ENCODE measurements around the gene PPP6R1. TPM values are rescaled to one million over a fixed set of nuclear protein-coding genes. Genes with fewer than 3 reads are reported as not detected.

The PPP6R1 gene
- total RNA-seq, 1 donor from 2014 or later, result 47.4 TPM

DNA sequence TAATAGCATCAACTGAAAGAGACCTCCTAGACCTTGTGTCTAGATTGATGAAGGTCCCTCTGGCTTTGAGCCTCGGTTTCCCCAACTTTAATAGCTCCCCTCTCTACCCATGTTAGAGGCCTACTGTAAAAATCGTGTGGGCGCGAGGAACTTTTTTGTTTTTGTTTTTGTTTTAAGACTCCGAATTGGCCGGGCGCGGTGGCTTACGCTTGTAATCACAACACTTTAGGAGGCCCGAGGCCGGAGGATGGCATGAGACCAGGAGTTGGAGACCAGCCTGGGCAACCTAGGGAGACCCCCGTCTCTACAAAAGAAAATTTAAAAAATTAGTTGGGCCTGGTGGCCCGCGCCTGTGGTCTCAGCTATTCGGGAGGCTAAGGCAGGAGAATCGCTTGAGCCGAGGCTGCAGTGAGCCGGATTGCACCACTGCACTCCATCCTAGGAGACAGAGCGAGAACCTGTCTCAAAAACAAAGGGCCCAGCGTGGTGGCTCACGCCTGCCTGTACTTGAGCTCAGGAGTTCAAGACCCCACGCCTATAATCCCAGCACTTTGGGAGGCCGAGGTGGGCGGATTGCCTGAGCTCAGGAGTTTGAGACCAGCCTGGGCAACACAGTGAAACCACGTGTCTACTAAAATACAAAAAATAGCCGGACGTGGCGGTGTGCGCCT, 858 bp upstream of the PPP6R1 start:
- no peak for ATAC-seq

DNA sequence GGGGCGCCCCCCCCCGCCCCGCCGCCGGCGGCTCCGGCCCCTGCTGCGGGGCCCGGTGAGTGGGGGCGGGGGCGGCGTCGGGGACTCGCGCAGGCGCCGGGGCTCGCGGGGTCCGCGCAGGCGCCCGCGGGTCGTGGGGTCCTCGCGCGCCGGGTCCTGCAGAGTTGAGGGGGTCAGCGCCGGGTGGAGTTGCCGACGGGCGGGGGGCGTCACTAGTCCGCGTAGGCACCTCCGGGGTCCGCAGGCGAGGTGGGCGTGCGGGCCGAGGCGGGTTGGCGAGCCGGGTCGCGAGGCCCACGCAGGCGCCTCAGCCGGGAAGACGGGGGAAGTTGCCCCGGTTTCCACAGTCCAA, 365 bp downstream of the PPP6R1 start:
- no peak for ATAC-seq

DNA sequence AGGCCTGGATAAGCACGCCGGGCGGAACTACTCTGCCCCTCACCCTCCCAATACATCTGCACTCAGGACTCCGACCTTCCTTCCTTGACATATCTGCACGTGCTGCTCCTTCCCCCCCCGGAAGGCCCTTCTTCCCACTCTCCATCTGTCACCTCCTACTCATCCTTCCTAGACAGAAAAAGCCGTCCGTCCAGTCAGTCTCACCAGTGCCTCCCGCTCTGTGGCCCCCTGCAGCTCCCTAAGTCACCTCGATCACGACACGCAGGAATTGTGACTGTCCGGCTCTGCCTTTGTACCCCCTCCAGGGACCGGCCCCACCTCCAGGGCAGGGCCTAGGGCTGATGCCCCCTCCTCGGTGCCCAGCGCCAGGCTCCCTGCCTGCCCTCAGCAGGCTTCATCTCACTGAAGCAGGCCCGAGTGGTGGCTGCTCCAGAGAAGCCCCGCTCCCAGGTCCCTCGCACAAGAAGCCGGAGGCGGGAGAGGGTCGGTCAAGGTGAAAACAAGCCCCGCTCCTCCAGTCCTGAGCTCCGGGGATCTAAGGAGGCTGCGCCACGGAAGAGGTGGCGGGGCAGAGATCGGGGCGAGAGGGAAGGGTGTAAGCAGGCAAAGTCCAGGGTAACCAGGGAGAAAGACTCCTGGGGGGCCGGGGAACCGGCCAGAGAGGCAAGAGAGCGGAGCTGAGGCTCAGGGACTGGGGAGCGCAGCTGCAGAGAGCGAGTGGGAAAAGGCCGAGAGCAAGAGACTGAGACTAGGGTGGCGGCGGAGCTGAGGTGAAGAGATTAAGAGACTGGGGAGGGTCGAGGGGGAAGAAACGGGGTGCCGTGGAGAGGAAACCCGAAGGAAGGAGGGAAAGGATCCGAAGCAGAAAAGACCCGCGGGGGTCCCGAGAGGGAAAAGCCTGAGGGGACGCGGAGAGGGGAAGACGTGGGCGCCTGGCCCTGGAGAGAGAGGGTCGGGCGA, 1.1 kb downstream of the PPP6R1 start:
- no peak for ATAC-seq

DNA sequence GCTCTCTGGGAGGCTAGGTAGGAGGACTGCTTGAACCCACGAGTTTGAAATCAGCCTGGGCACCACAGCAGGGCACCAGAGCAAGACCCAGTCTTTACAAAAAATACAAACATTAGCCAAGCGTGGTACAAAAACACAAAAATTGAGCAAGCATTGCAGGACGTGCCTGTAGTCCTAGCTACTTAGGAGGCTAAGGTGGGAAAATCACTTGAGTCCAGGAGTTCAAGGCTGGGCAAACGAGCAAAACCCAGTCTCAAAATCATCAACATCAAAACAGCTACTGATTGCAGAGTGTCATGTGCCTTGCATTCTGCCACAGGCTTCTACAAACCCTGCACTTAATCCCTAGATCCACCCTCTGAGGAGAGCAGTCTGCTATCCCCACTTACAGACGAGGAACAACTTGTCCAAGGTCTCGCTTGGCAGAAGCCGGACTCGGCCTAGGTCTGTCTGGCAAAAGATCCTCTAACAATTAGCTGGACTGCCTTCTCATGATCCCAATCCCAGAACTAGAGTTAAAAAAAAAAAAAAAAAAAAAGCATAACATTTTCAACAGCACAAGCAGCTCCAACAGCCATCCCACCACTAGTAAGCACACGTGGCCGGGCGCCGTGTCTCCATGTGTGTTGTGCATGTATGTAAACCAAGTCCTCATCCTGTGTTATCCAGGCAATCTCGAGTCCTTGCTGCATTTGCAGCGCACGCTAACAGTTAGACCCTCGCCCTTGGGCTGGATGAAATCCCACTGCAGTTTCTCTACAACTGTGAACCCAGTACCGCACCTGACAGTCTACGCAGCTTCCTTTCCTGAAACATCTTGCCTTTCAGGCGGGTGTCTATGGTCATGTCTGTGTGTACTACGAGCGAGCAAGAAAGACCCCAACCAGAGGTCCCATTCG, 2.0 kb downstream of the PPP6R1 start:
- no peak for ATAC-seq

DNA sequence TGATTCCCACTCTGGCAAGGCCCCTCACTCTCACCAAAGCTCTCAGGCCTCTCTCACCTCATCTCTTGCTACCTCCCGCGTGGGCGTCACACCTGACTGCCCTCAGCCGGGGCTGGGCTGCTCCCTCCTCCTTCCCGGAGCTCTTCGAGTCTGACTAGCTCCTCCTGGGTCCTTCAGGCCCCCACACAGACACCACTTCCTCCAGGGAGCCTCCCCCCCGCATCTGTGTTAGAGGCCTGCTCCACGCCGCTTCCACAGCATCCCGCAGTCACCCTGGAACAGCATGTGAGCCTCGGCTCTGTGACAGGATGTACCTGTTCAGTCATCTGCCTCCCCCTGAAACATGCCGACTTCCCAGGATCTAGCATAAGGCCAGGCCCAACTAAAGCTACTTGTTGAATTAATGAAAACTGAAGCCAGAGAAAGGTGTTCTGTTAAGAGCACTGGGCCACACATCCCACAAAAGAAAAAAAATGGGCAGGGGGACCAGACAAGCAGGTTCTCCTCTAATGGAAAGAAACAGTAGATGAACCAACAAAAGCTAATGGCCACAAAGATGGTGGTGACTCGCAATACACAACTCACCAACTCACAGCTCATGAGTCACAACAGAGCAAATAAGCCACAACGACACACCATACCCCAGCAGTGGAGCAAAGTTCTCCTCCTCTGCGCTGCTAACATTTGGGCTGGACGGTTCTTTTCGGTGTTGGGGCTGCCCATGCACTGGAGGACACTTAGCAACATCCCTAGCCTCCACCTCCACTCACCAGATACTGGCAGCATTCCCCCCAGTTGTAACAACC, 3.0 kb downstream of the PPP6R1 start:
- ATAC-seq, result no peak

DNA sequence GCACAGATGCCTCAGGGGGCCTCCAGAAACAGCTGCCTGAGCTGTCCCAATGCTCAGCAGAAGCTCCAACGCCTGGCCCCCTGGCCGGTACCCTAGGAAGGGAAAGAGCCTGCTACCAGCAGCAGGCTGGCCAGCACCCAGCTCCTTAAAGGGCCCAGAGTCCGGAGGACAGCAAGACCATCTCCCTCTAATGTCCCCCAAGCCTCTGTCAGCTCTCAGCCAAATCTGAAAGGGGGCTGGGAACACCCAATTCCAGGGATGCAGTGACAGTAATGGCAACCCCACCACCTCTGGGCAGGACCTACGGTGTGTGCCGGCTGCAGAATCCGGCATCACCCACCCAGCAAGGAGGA, 4.2 kb downstream of the PPP6R1 start:
- ATAC-seq, result no peak

DNA sequence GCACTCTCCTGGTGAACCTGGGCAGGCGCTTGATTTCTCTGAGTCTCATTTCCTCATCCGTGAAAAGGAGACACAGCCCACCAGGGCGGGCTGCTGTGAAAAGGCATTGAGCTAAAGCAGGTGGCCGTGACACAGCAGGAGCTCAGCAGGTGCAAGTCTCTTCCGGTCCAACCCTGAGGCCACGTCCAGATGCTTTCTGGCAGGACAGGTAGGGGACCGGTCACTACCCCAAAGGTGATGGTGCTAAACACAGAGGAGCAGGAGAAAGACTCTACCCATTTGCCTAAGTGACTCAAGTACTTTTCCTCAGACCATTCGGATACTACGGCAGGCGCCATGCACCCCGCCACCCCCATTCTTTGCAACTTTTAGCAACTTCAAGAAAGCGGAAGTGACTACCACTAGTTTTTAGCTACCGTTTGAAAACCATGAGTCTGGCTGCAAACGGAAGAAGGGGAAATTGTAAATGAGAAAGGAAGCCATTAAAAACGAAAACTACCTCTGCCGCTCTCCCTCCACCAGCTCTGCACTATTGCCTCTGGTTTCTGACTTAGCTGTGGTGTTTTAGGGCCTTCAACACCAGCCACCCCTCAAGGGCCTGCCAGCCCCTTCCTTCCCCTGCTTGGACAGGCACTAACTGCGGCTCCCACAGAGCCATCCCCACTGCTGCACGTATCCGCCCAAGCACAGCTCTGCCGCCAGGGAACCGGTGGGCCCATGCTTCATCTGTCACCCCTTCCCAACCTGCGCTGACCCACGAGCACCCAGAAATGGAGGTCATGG, 4.8 kb downstream of the PPP6R1 start:
- ATAC-seq, result no peak

DNA sequence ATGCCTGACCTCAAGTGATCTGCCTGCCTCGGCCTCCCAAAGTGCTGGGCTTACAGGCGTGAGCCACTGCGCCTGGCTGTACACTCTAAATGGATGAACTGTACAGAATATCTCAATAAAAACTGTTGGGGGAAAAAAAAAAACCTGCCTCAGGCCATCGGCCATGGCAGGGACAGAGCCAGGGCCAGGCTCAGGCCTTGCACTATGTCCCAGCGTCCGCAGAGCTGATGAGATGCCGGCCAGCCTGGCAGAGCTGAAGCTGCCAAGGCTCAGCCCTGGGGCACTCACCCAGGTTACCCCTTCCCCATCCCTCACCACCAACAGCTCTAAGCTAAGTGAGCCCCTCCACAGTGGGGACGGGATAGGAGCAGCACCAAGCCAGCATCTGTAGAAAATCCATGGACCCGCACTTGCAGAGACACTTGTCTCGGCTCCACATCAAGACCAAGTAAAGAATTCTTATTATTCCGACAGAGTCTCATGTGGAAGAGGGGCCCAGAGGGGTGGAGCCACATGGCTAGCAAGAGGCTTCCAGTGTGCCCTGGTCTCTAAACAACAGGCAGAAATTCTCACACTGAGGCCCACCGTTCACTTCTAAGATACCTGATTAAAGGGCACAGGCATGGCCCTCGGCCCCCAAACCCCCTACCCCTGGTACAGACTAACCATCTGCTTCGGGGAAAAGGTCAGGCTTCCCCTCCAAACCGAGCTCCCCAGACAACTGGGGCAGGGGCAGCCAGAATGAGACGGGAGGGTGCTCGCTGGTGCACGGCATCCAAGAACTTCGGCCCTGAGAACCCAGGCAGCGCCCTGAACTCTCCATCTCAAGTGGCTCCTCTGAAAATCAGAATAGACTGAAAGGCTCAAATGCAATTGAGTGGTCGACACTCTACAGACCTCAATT, 5.8 kb downstream of the PPP6R1 start:
- no peak for ATAC-seq

DNA sequence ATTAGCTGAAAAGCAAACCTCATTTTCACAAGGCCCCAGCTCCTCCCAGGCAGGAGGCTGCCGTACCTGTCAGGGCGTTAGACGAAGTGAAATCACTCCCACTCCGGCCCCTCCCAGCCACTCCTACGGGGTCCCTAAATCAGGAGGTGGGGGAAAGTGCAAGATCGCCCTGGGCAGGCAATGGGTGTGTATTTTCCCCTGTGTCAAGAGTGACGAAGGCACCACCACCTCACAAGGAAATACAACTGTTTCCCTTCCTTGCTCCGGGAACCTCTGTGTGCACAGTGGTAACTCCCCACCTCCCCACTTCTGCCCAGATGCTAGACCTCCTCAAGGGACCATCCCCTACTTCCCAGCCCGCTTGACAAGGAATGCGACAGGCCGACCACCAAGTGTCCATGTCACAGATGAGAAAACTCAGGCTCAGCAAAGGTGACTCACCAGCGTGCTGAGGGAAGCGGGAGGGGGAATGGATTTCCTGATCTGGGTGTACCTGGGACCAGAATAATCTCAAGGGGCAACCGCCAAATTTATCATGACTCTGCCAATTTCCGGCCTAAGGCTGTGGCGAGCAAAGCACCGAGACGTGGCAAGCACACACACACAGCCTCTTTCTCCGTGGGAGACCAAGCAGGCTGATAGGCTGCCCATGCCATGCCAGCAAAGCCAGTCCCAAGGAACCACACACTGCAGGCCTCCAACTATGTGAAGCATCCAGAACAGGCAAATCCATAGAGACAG, 7.3 kb downstream of the PPP6R1 start:
- peak; percentile 59 for ATAC-seq

DNA sequence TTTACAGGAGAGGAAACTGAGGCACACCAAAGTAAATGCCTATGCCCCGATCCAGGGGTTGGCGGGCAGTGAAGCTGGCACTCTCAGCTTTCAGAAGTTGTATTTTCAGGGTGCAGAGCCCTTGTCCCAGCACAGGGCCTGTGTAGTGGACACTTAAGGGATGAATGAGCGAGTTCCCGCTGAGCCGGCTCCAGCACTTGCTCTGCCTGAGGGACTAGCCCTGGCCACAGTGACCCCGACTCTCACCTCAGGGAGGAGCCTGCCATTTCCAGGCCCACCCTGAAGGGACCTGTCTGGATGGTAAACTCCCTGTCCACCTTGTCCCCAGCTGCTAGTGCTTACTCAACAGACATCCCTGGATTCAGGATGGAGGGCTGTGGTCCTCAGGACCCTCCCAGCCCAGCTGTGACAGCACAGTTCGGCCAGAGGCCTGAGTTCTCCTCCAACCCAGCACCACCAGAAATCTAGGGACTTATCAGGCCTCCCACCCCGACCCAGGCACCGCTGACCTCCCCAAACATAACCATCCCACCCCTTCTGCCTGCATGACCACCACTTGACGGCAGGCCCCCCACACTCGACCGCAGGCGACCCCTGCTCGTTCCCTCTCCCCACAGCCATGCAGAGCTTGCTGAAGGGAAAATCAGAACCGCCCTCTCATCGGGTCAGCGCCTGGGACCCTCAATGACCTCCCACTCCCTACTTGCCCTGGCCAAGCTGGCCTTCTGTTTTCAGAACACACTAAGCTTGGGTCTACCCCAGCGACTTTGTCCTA, 8.4 kb downstream of the PPP6R1 start:
- ATAC-seq, result no peak

DNA sequence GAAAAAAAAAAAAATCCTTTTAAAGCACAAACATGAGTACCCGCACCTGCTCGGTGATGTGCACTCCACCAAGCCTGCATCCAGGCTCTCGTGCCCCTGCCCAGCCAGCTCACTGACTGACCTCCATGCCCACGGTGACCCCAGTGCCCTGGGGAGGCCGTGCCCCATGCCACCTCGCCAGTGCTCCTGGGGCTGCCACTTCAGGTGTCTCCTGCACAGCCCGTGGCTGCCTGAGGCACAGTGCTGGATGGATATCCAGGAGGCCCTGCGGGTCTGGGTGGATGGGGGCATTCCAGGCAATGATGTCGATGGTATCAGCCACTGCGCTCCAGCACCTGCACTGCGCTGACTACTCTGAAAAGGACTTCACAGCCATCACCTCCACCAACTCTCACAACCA, 9.0 kb downstream of the PPP6R1 start:
- no peak for ATAC-seq

DNA sequence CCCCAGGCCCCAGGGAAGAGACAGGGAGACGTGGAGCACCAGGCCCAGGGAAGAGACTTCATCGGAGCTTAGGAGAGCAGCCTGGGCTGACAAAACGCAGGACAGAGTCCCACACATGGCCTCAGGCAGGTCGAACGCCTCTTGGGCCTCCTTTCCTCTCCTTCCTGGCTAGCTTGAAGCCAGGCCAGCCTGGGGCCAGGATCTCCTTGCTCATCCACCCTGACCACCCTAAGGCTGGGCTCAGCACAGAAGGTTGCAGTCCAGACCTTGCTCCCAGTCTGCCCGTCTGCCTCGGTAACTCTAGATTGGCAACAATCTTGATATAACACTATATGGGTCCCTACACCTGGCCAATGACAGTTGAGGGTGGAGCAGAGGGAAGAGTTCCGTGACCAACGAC, 10.1 kb downstream of the PPP6R1 start:
- no peak for ATAC-seq

DNA sequence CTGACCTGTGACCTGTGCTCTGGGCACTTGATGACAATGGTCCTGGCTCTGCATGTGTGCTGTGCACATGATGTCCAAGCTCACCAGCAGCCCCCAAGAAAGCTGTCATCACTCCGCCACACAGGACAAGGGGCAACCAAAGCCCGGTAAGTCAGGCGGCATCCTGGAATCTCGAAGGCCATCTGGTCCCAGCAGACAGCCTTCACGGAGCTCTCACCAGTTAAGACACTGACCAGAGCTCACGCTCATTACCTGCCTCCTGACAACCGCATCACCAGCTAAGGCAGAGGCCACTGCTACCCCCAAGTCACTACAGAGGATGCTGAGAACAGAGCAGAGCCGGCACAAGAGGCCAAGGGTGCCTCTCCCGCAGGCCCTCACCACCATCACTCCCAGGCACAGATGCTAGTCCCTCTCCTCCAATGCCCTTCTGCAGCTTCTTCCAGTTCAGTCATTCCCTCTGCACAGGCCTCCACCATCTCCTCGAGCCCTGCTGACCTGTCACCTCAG, 10.6 kb downstream of the PPP6R1 start:
- ATAC-seq, result no peak

DNA sequence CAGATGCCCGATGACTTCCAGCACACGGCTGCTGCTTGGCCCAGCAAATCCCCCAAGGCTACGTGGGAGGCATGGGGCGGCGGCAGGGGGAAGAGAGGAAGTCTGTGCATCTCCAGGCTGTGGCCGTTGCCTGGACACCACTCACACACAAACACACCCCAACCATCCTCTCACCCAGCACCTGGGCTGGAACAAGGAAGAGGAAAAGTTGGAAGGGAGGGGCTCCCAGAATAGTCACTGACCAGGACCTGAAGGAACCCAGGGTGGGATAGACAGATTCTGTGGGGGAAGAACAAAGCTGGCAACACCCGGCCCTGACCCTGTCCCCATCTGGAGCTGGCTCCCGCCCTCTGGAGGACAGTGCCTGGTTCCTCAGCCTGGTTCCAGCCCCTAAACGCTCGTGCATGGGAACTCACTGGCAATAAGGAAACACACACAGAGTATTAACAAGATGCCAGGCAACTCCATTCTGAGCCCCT, 11.2 kb downstream of the PPP6R1 start:
- peak; percentile 43 for ATAC-seq

DNA sequence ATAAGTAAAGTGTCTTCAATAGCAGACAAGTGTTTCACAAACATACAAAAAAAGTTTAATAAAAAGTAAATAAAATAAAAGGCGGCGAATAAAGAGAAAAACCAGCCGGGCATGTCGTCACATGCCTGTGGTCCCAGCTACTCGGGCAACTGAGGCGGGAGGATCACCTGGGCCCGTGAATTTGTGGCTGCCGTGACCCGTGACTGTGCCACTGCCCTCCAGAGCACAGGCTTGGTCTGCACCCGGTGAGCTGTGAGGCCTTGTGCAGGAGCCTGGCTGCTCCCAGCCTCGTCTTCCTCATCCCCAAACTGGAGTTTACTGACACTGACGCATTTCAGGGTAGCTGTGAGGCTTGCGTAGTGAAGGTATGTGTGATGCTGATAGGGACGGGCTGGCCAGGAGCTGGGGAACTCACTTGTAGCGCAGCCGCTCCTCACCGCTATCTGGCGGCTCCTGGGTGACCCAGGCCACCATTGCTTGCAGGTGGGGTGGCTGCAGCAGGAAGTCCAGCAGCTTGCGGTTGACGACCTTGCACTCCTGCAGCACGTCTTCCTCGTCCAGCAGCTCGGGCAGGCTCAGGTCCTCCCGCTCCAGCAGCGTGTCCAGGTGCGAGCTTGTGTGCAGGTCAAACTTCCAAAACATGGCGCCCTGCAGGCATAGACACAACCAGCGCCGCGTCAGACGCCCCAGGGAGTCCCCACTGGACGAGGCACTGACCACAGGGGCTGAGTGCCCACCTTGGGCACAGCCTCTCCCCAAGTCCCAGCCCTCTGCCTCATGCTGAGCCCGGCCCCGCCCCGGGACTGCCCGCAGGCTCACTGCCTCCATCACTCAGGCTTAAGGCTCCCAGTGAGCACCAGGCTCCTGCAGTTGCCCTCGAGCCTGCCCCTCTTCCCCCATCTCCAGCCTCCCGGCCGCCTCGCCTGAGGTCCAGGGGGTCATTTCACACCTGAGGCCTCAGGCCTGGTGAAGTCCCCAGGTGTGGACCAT, 12.1 kb downstream of the PPP6R1 start:
- ATAC-seq, result no peak

DNA sequence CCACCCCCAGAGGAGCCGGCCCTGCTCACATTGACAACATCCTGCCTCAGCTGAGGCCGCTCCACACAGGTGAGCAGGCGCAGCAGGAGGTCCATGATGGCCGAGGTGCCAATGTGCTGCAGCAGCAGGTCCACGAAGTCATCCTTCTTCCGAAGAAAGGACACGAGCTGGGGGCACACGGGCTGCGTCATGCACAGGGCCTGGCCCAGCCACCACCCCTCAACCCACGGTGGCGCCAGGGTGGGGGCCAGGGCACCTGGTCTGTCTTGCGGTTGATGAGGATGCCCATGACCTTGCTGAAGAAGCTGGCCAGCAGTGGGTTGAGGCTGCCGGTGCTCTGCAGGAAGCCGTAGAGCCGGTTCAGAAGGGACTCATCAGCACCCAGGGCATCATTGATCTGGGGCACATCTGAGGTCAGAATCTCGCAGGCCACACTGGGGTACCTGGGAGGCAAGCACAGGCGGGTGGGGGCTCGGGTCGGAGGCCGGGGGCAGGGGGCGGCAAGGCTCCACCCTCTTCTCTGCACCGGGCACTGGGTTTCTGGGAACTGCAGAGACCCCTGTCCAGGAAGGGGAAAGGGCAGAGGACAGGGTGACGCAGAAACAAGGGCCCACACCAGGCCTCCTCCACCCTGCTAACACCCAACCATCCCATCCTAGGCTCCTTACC, 13.4 kb downstream of the PPP6R1 start:
- no peak for ATAC-seq
